ENCODE measurements around the gene CXCR1.
"Not testable (repeated sequence)": the region's sequence is repeated elsewhere in the genome, so short reads cannot be mapped to it uniquely, and the experiment has no call there.

CXCR1 gene

GRCh38 chr2:218122286-218122685, 44.5 kb downstream of the CXCR1 start:
- H3K79me1 ChIP-seq (ENCODE audit: low read depth, low read length); H4K91ac ChIP-seq (ENCODE audit: low read depth, low read length, poor library complexity); H3K27ac ChIP-seq (replicated peaks; ENCODE audit: low read length); H3K23ac ChIP-seq (ENCODE audit: low read depth, low read length, poor library complexity); H2BK5ac ChIP-seq (ENCODE audit: low read length); H2BK12ac ChIP-seq (ENCODE audit: low read length); H3K18ac ChIP-seq (ENCODE audit: low read length); H4K8ac ChIP-seq (ENCODE audit: low read depth, low read length); DNase-seq (ENCODE audit: low spot score); H2AFZ ChIP-seq (ENCODE audit: low read length); H2BK120ac ChIP-seq (ENCODE audit: low read depth, low read length); H3K9me3 ChIP-seq (replicated peaks in 1 of 2; ENCODE audit: control insufficient read depth in 2 of 2, insufficient read depth in 1 of 2, low read depth in 1 of 2, low read length in 2 of 2); H2BK15ac ChIP-seq (ENCODE audit: low read length); H3K4me2 ChIP-seq (ENCODE audit: insufficient read depth, low read length, poor library complexity, severe bottlenecking); H3K9ac ChIP-seq (ENCODE audit: low read depth, low read length, poor library complexity); H3K14ac ChIP-seq (ENCODE audit: low read length); H3K4ac ChIP-seq (ENCODE audit: low read length); H3K27me3 ChIP-seq (ENCODE audit: control insufficient read depth in 3 of 3, insufficient read depth in 3 of 3, low read depth in 1 of 3, low read length in 3 of 3); H3K4me3 ChIP-seq (ENCODE audit: low read length in 2 of 2); H2AK5ac ChIP-seq (ENCODE audit: low read depth, low read length); H3K36me3 ChIP-seq (replicated peaks in 1 of 2; ENCODE audit: control insufficient read depth in 2 of 2, insufficient read depth in 2 of 2, low read length in 2 of 2): not testable (repeated sequence)
- peaks cover 0 to 12% of the 10 kb centered on the region in 2 donors for H3K4me1 ChIP-seq (ENCODE audit: control insufficient read depth in 2 of 2, insufficient read depth in 1 of 2, low read depth in 1 of 2, low read length in 2 of 2)

DNA sequence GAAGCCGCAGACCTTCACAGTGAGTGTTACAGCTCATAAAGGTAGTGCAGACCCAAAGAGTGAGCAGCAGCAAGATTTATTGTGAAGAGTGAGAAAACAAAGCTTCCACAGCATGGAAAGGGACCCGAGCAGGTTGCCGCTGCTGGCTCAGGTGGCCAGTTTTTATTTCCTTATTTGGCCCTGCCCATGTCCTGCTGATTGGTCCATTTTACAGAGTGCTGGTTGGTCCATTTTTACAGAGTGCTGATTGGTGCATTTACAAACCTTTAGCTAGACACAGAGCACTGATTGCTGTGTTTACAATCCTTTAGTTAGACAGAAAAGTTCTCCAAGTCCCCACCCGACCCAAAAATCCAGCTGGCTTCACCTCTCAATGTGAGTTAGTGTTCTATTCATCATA, 45.0 kb downstream of the CXCR1 start:
- H3K4me1 ChIP-seq (ENCODE audit: control insufficient read depth in 2 of 2, insufficient read depth in 1 of 2, low read depth in 1 of 2, low read length in 2 of 2) = peaks cover 0 to 12% of the 10 kb centered on the region in 2 donors

More for the DNA sequence above, 45.0 kb downstream of the CXCR1 start:
- not testable (repeated sequence) for DNase-seq (ENCODE audit: low spot score); H4K8ac ChIP-seq (ENCODE audit: low read depth, low read length); H3K23ac ChIP-seq (ENCODE audit: low read depth, low read length, poor library complexity); H2AFZ ChIP-seq (ENCODE audit: low read length); H3K4me3 ChIP-seq (ENCODE audit: low read length in 2 of 2); H2AK5ac ChIP-seq (ENCODE audit: low read depth, low read length); H3K4ac ChIP-seq (ENCODE audit: low read length); H2BK12ac ChIP-seq (ENCODE audit: low read length); H3K9ac ChIP-seq (ENCODE audit: low read depth, low read length, poor library complexity); H3K4me2 ChIP-seq (ENCODE audit: insufficient read depth, low read length, poor library complexity, severe bottlenecking); H2BK120ac ChIP-seq (ENCODE audit: low read depth, low read length); H3K9me3 ChIP-seq (replicated peaks in 1 of 2; ENCODE audit: control insufficient read depth in 2 of 2, insufficient read depth in 1 of 2, low read depth in 1 of 2, low read length in 2 of 2); H3K18ac ChIP-seq (ENCODE audit: low read length); H2BK5ac ChIP-seq (ENCODE audit: low read length); H3K79me1 ChIP-seq (ENCODE audit: low read depth, low read length); H2BK15ac ChIP-seq (ENCODE audit: low read length); H3K14ac ChIP-seq (ENCODE audit: low read length); H4K91ac ChIP-seq (ENCODE audit: low read depth, low read length, poor library complexity); H3K27me3 ChIP-seq (ENCODE audit: control insufficient read depth in 3 of 3, insufficient read depth in 3 of 3, low read depth in 1 of 3, low read length in 3 of 3); H3K36me3 ChIP-seq (replicated peaks in 1 of 2; ENCODE audit: control insufficient read depth in 2 of 2, insufficient read depth in 2 of 2, low read length in 2 of 2); H3K27ac ChIP-seq (replicated peaks; ENCODE audit: low read length)
- WGBS, 2 donors (ENCODE audit: extremely low coverage in 2 of 2, insufficient read length in 2 of 2, insufficient replicate concordance in 1 of 2) = no CpG with 5 or more reads among the region's 4 CpGs
